ENCODE measurements around the gene HABP4. TPM values are rescaled to one million over a fixed set of nuclear protein-coding genes. Genes with fewer than 3 reads are reported as not detected.

HABP4 gene
- total and polyA plus RNA-seq, 10 of the 15 experiments (the other 5 are each of a cell fraction or from before 2014, with no cell fraction given): 1.6 to 15.4 (median 11.6) TPM

DNA sequence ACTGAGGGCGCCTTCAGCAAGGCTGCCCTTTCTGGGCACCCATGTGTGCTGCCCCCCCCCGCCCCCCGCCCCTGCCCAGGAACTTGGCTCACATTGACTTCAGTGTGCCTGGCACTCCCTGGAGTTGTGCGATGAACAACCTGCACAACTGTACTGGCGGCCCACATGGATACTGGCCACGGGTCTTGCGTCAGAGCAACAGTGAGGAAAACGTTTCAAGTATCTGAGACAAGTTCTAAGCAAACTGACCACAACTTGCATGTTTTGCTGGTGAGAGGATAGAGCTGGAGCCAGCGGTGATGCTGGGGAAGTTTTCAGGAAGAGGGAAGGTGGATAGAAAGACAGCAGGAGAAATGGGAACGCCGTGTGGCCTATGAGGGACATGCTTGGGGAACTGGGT, 45.4 kb downstream of the HABP4 start (continued):
- no peak for TF ChIP-seq ZBTB33 (IDR thresholded peaks at IDR 0.05)
- TF ChIP-seq BACH1 (IDR thresholded peaks at IDR 0.05; ENCODE audit: borderline replicate concordance): no peak

- ChIA-PET CTCF (no interaction called here), RAD21 (ENCODE audit: unreplicated experiment) (no interaction called here), POLR2A (no interaction called here), SMC1A (ENCODE audit: uncharacterized antibody, unreplicated experiment) (interaction anchor here (1.6 kb wide), 1 partner anchor 10 kb away, joined by 3 read pairs; no protein-coding TSS in a partner anchor)
- in situ Hi-C loops (cut with MboI): no loop called here
- Histone ChIP-seq H3K27ac (ENCODE audit: control insufficient read depth, insufficient read depth) (no peak overlapping the region), H3K79me2 (ENCODE audit: control insufficient read depth, insufficient read depth, low read length) (no peaks in the 10 kb centered on the region), H3K36me3 (ENCODE audit: control insufficient read depth in 2 of 2, insufficient read depth in 2 of 2, low read length in 1 of 2) (no peaks in the 10 kb centered on the region), H3K9me3 (replicated peaks; ENCODE audit: control insufficient read depth, insufficient read depth, low read length) (no peaks in the 10 kb centered on the region), H3K9ac (ENCODE audit: control insufficient read depth, insufficient read depth, low read length) (no peak overlapping the region), H3K4me3 (no peak overlapping the region), H3K4me2 (ENCODE audit: control insufficient read depth, insufficient read depth) (no peak overlapping the region), H3K27me3 (replicated peaks in 1 of 2; ENCODE audit: control insufficient read depth in 2 of 2, insufficient read depth in 2 of 2, low read length in 1 of 2) (no peaks in the 10 kb centered on the region), H4K20me1 (ENCODE audit: control insufficient read depth, insufficient read depth) (no peaks in the 10 kb centered on the region), H3K4me1 (ENCODE audit: control insufficient read depth, insufficient read depth, low read length) (no peaks in the 10 kb centered on the region), H2AFZ (ENCODE audit: control insufficient read depth, low read depth, low read length) (no peak overlapping the region)
- TF ChIP-seq HDAC6 (IDR thresholded peaks at IDR 0.05; ENCODE audit: unreplicated experiment): no peak
- TF ChIP-seq, protein P1, sequence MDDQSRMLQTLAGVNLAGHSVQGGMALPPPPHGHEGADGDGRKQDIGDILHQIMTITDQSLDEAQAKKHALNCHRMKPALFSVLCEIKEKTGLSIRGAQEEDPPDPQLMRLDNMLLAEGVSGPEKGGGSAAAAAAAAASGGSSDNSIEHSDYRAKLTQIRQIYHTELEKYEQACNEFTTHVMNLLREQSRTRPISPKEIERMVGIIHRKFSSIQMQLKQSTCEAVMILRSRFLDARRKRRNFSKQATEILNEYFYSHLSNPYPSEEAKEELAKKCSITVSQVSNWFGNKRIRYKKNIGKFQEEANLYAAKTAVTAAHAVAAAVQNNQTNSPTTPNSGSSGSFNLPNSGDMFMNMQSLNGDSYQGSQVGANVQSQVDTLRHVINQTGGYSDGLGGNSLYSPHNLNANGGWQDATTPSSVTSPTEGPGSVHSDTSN (IDR thresholded peaks at IDR 0.05; ENCODE audit: insufficient replicate concordance, low read depth, low read length): no peak
- no peak for TF ChIP-seq RELA (IDR thresholded peaks at IDR 0.05; ENCODE audit: borderline replicate concordance, partially characterized antibody)
- TF ChIP-seq SUZ12 (IDR thresholded peaks at IDR 0.05; ENCODE audit: unreplicated experiment): no peak
- TF ChIP-seq, protein P2, sequence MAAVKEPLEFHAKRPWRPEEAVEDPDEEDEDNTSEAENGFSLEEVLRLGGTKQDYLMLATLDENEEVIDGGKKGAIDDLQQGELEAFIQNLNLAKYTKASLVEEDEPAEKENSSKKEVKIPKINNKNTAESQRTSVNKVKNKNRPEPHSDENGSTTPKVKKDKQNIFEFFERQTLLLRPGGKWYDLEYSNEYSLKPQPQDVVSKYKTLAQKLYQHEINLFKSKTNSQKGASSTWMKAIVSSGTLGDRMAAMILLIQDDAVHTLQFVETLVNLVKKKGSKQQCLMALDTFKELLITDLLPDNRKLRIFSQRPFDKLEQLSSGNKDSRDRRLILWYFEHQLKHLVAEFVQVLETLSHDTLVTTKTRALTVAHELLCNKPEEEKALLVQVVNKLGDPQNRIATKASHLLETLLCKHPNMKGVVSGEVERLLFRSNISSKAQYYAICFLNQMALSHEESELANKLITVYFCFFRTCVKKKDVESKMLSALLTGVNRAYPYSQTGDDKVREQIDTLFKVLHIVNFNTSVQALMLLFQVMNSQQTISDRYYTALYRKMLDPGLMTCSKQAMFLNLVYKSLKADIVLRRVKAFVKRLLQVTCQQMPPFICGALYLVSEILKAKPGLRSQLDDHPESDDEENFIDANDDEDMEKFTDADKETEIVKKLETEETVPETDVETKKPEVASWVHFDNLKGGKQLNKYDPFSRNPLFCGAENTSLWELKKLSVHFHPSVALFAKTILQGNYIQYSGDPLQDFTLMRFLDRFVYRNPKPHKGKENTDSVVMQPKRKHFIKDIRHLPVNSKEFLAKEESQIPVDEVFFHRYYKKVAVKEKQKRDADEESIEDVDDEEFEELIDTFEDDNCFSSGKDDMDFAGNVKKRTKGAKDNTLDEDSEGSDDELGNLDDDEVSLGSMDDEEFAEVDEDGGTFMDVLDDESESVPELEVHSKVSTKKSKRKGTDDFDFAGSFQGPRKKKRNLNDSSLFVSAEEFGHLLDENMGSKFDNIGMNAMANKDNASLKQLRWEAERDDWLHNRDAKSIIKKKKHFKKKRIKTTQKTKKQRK (IDR thresholded peaks at IDR 0.05; ENCODE audit: low read depth, low read length): no peak
- no peak for TF ChIP-seq ZBTB4 (CRISPR knock-in tag; IDR thresholded peaks at IDR 0.05)
- no peak for TF ChIP-seq KLF5 (IDR thresholded peaks at IDR 0.05; ENCODE audit: partially characterized antibody)
- no TSS peak for BruUV-seq (replicated peaks)
- FAIRE-seq: no peak
- WGBS (ENCODE audit: insufficient coverage, insufficient replicate concordance, low lambda C conversion rate, missing lambda C conversion rate): 73% methylated on average over 29 of the region's 55 CpGs
- ATAC-seq: no peak
- intact Hi-C loops (cut with micrococcal nuclease; ENCODE audit: unreplicated experiment): no loop called here
- no peak for DNase-seq (ENCODE audit: low read depth, low spot score)
These were observed 46.6 kb downstream of the HABP4 start for GRCh38 chr9:96496368-96497116.

Measured in GM12878 (cell line).